B cell (primary cell): ENCODE data around the gene TARS2. TPM values are rescaled to one million over a fixed set of nuclear protein-coding genes. Genes with fewer than 3 reads are reported as not detected.

ENCODE experiments used
- ATAC-seq: fragments of 200-7000 bp; cut with Tn5 transposase; one replicate; pipeline ENCODE4 v1.10.0; 2021; ENCODE audit warnings: low read depth, mild to moderate bottlenecking, moderate number of reproducible peaks, moderate library complexity
- CTCF ChIA-PET: fragments of 350-600 bp; sonication (Branson Sonifier 250); formaldehyde crosslinking; loops from one replicate; lab custom pipeline; 2021; ENCODE audit warnings: antibody characterized with exemption, inconsistent platforms; lab: Charles Lee
- POLR2A ChIA-PET: fragments of 350-600 bp; sonication (Branson Sonifier 250); formaldehyde crosslinking; loops from one replicate; lab custom pipeline; 2021; ENCODE audit warnings: antibody characterized with exemption; lab: Charles Lee
- DNase-seq: peaks from one replicate; pipeline ENCODE4 v3.0.0; 2013
- H2AFZ ChIP-seq: 2 replicates; pipeline ENCODE4 v1.6.1; 2012; ENCODE audit warnings: mild to moderate bottlenecking, low read depth, low read length; ENCODE audit not compliant: insufficient read depth, poor library complexity, severe bottlenecking
- H3K27ac ChIP-seq, 2 donors: 1 replicate in 1 of 2; 2 replicates in 1 of 2; pipeline ENCODE4 v1.5.1; 2012 to 2013; ENCODE audit warnings: low read length in 2 of 2, mild to moderate bottlenecking in 2 of 2, moderate library complexity in 1 of 2
- H3K27me3 ChIP-seq, 4 experiments: fragments of 200-600 bp in 1 of 4; sonication (generic) in 1 of 4; replicated peaks in 1 of 4; 1 replicate in 2 of 4; 2 replicates in 2 of 4; pipeline versions ENCODE4 v1.6.1 to v1.7.0; 2013 to 2016; ENCODE audit warnings: low read length in 3 of 4, mild to moderate bottlenecking in 2 of 4, mixed read lengths in 1 of 4, moderate library complexity in 1 of 4; ENCODE audit not compliant: insufficient read depth in 4 of 4, control insufficient read depth in 3 of 4; ENCODE audit errors: control extremely low read depth in 1 of 4
- H3K36me3 ChIP-seq, 2 experiments: replicated peaks in 1 of 2; 1 replicate in 1 of 2; 2 replicates in 1 of 2; pipeline versions ENCODE4 v1.6.1 to v1.7.1; 2013; ENCODE audit warnings: low read length in 1 of 2; ENCODE audit not compliant: insufficient read depth in 2 of 2, control insufficient read depth in 1 of 2; ENCODE audit errors: control extremely low read depth in 1 of 2, extremely low read depth in 1 of 2
- H3K4me1 ChIP-seq, 2 donors: fragments of 200-600 bp in 1 of 2; sonication (generic) in 1 of 2; 1 replicate in 1 of 2; 2 replicates in 1 of 2; pipeline versions ENCODE4 v1.5.1 to v1.6.1; 2013 to 2017; ENCODE audit warnings: low read length in 2 of 2; ENCODE audit not compliant: control insufficient read depth in 2 of 2, insufficient read depth in 2 of 2
- H3K4me2 ChIP-seq: replicated peaks from 2 replicates; pipeline ENCODE3; 2012; ENCODE audit warnings: mild to moderate bottlenecking, low read depth, low read length; ENCODE audit not compliant: poor library complexity, severe bottlenecking
- H3K4me3 ChIP-seq, 5 experiments: fragments of 200-600 bp in 1 of 5; sonication (generic) in 1 of 5; 1 replicate in 3 of 5; 2 replicates in 2 of 5; pipeline versions ENCODE4 v1.5.1 to v1.7.0; 2011 to 2016; ENCODE audit warnings: low read length in 4 of 5, mild to moderate bottlenecking in 4 of 5, low read depth in 2 of 5, control low read depth in 1 of 5, moderate library complexity in 1 of 5; ENCODE audit not compliant: insufficient read depth in 1 of 5; ENCODE audit errors: control extremely low read depth in 1 of 5, extremely low read depth in 1 of 5
- H3K79me2 ChIP-seq: fragments of 200-600 bp; sonication (generic); one replicate; pipeline ENCODE4 v1.6.0; 2016; ENCODE audit warnings: low read length; ENCODE audit not compliant: control insufficient read depth, insufficient read depth
- H3K9ac ChIP-seq: fragments of 200-600 bp; sonication (generic); 2 replicates; pipeline ENCODE4 v1.6.1; 2017; ENCODE audit warnings: mild to moderate bottlenecking, low read length, moderate library complexity
- H3K9me3 ChIP-seq, 3 donors: one replicate each; pipeline versions ENCODE4 v1.6.1 to v1.7.1; 2013; ENCODE audit warnings: low read length in 2 of 3; ENCODE audit not compliant: control insufficient read depth in 2 of 3, insufficient read depth in 1 of 3; ENCODE audit errors: control extremely low read depth in 1 of 3
- H4K20me1 ChIP-seq: 2 replicates; pipeline ENCODE4 v1.6.0; 2012; ENCODE audit warnings: mild to moderate bottlenecking, low read length; ENCODE audit not compliant: insufficient read depth, control insufficient read depth, poor library complexity, severe bottlenecking
- H3K27ac Mint-ChIP-seq: one replicate; pipeline ENCODE4 v1.8.0; 2021; ENCODE audit warnings: mixed read lengths
- H3K27me3 Mint-ChIP-seq: one replicate; pipeline ENCODE4 v1.8.0; 2021; ENCODE audit warnings: mixed read lengths
- H3K4me1 Mint-ChIP-seq: one replicate; pipeline ENCODE4 v1.8.0; 2021; ENCODE audit warnings: mixed read lengths
- H3K4me3 Mint-ChIP-seq: one replicate; pipeline ENCODE4 v1.8.0; 2021; ENCODE audit warnings: mixed read lengths
- H3K9me3 Mint-ChIP-seq: one replicate; pipeline ENCODE4 v1.8.0; 2022; ENCODE audit warnings: mixed read lengths; ENCODE audit not compliant: insufficient read depth
- EZH2 ChIP-seq: IDR thresholded peaks from 2 replicates; pipeline ENCODE4 v1.6.1; 2012; ENCODE audit warnings: borderline replicate concordance, low read depth, mild to moderate bottlenecking, moderate library complexity, low read length; ENCODE audit not compliant: insufficient read depth, poor library complexity, severe bottlenecking
- WGBS: methylation state at CpG from one replicate; pipeline ENCODE4 v1.1.5; 2013; ENCODE audit warnings: missing lambda C conversion rate; ENCODE audit not compliant: insufficient coverage; 5-methylcytosine and 5-hydroxymethylcytosine counted together
- intact Hi-C: fragments of 100-400 bp; cut with micrococcal nuclease; formaldehyde crosslinking; loops from one replicate; pipeline ENCODE4 v1.10.0; 2022
- polyA plus RNA-seq: library from polyadenylated mRNA; depleted of rRNA; stranded (reverse); fragments of >200 nt; gene quantifications from 2 replicates; pipeline ENCODE4 v1.2.3, GENCODE V29; 2012
- total RNA-seq, 2 donors: library from RNA; stranded (reverse); fragments of 120-200 nt in 1 of 2; gene quantifications; 1 replicate in 1 of 2; 2 replicates in 1 of 2; pipeline versions ENCODE4 v1.2.3 to v1.2.4, GENCODE V29; 2013 to 2022
- TF ChIP-seq, protein P1 (sequence below): fragments of 200-600 bp; IDR thresholded peaks from one replicate; pipeline ENCODE4 v1.8.0; 2022; ENCODE audit warnings: antibody characterized with exemption, mild to moderate bottlenecking

TARS2 gene
- total and polyA plus RNA-seq, 2 donors (not counting 1 experiment from before 2014, with no cell fraction given) = 42.2 to 53.6 TPM

DNA sequence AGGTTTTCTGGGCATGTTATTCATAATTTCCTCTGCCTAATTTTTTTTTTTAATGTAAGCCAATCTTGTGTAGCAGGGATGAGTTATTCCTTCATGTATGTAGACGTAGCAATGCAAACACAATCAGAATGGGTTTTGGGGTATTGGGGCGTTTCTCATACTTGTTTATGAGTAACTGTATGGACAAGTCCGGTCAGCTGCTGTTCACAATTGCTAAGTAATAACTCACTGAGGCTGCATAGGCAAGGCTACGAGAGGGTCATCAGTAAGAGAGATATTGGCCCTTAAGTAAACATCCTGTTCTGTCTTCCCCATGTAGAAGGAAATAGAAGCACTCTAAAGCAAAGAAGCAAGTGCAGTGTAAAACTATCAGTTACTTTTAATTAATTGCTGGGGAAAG lies 9.5 kb upstream of the TARS2 start:
- H3K4me1 Mint-ChIP-seq = no peaks in the 10 kb centered on the region
- TF ChIP-seq, protein P1, sequence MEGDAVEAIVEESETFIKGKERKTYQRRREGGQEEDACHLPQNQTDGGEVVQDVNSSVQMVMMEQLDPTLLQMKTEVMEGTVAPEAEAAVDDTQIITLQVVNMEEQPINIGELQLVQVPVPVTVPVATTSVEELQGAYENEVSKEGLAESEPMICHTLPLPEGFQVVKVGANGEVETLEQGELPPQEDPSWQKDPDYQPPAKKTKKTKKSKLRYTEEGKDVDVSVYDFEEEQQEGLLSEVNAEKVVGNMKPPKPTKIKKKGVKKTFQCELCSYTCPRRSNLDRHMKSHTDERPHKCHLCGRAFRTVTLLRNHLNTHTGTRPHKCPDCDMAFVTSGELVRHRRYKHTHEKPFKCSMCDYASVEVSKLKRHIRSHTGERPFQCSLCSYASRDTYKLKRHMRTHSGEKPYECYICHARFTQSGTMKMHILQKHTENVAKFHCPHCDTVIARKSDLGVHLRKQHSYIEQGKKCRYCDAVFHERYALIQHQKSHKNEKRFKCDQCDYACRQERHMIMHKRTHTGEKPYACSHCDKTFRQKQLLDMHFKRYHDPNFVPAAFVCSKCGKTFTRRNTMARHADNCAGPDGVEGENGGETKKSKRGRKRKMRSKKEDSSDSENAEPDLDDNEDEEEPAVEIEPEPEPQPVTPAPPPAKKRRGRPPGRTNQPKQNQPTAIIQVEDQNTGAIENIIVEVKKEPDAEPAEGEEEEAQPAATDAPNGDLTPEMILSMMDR = no peak
- no peak for TF ChIP-seq EZH2
- H3K27me3 ChIP-seq = no peaks in the 10 kb centered on the region
- no peaks in the 10 kb centered on the region for H3K4me1 ChIP-seq
- H3K9me3 ChIP-seq = no peaks in the 10 kb centered on the region
- H3K4me3 ChIP-seq = no peak overlapping the region
- CTCF ChIA-PET = no interaction called here
- peaks cover 3 to 8% of the 10 kb centered on the region in 2 experiments for H3K36me3 ChIP-seq
- H4K20me1 ChIP-seq = no peaks in the 10 kb centered on the region
- intact Hi-C loops = no loop called here
- H3K27me3 Mint-ChIP-seq = no peaks in the 10 kb centered on the region
- no peaks in the 10 kb centered on the region for H3K79me2 ChIP-seq
- no peak for ATAC-seq
- no peak for DNase-seq
- no peak overlapping the region for H2AFZ ChIP-seq
- no peak overlapping the region for H3K9ac ChIP-seq
- no peak overlapping the region for H3K4me3 Mint-ChIP-seq
- POLR2A ChIA-PET = no interaction called here
- no peak overlapping the region for H3K4me2 ChIP-seq
- H3K27ac Mint-ChIP-seq = no peak overlapping the region
- no peak overlapping the region for H3K27ac ChIP-seq
- H3K9me3 Mint-ChIP-seq = no peaks in the 10 kb centered on the region
- WGBS = 54% methylated on average over 2 of the region's 4 CpGs

DNA sequence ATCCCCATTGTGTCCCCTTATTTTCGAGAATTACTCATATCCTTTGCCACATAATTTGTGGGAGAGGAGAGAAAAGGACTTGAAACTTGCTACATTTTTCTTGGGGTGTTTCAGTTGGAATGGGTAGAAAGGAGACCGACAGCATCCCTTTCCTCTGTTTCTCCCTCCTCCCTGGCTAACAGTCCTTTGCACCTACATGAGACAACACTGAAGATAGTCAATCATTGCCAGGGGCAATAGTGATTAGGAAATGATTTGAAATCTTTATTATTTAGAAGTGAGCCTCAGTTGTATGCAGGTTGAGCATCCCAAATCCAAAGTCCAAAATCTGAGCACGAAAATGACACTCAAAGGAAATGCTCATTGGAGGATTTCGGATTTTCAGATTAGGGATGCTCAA lies 7.8 kb upstream of the TARS2 start:
- H3K9ac ChIP-seq = no peak overlapping the region
- H3K4me3 Mint-ChIP-seq = no peak overlapping the region
- TF ChIP-seq EZH2 = no peak
- TF ChIP-seq, protein P1 = no peak
- no peak overlapping the region for H3K27ac Mint-ChIP-seq
- H3K36me3 ChIP-seq = no peaks in the 10 kb centered on the region
- H3K4me2 ChIP-seq = no peak overlapping the region
- no peaks in the 10 kb centered on the region for H4K20me1 ChIP-seq
- H3K79me2 ChIP-seq = no peaks in the 10 kb centered on the region
- DNase-seq (no peak), ATAC-seq (no peak)
- intact Hi-C loops = no loop called here
- H3K27ac ChIP-seq = no peak overlapping the region
- no CpG with 5 or more reads among the region's 4 CpGs for WGBS
- H3K27me3 Mint-ChIP-seq = no peaks in the 10 kb centered on the region
- H3K9me3 ChIP-seq = no peaks in the 10 kb centered on the region
- no peak overlapping the region for H2AFZ ChIP-seq
- no peak overlapping the region for H3K4me3 ChIP-seq
- H3K4me1 ChIP-seq = no peaks in the 10 kb centered on the region
- ChIA-PET CTCF (no interaction called here), POLR2A (no interaction called here)
- H3K27me3 ChIP-seq = no peaks in the 10 kb centered on the region
- no peaks in the 10 kb centered on the region for H3K4me1 Mint-ChIP-seq
- H3K9me3 Mint-ChIP-seq = no peaks in the 10 kb centered on the region
